ENCODE data around the gene MLLT6. TPM values are rescaled to one million over a fixed set of nuclear protein-coding genes. Genes with fewer than 3 reads are reported as not detected.

The MLLT6 gene
- total and polyA plus RNA-seq, 8 donors: 80.0 to 143 (median 116) TPM

DNA sequence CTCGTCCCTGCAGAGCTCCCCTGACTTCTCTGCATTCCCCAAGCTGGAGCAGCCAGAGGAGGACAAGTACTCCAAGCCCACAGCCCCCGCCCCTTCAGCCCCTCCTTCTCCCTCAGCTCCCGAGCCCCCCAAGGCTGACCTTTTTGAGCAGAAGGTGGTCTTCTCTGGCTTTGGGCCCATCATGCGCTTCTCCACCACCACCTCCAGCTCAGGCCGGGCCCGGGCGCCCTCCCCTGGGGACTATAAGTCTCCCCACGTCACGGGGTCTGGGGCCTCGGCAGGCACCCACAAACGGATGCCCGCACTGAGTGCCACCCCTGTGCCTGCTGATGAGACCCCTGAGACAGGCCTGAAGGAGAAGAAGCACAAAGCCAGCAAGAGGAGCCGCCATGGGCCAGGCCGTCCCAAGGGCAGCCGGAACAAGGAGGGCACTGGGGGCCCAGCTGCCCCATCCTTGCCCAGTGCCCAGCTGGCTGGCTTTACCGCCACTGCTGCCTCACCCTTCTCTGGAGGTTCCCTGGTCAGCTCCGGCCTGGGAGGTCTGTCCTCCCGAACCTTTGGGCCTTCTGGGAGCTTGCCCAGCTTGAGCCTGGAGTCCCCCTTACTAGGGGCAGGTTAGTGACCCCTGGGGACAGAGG, 11.4 kb downstream of the MLLT6 start:
- TF ChIP-seq, protein P1, sequence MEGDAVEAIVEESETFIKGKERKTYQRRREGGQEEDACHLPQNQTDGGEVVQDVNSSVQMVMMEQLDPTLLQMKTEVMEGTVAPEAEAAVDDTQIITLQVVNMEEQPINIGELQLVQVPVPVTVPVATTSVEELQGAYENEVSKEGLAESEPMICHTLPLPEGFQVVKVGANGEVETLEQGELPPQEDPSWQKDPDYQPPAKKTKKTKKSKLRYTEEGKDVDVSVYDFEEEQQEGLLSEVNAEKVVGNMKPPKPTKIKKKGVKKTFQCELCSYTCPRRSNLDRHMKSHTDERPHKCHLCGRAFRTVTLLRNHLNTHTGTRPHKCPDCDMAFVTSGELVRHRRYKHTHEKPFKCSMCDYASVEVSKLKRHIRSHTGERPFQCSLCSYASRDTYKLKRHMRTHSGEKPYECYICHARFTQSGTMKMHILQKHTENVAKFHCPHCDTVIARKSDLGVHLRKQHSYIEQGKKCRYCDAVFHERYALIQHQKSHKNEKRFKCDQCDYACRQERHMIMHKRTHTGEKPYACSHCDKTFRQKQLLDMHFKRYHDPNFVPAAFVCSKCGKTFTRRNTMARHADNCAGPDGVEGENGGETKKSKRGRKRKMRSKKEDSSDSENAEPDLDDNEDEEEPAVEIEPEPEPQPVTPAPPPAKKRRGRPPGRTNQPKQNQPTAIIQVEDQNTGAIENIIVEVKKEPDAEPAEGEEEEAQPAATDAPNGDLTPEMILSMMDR (IDR thresholded peaks at IDR 0.05): no peak
- DNase-seq (no peak), ATAC-seq (no peak)
- Histone ChIP-seq H3K27me3 (no peaks in the 10 kb centered on the region), H3K4me3 (no peak overlapping the region), H3K36me3 (peaks cover 0 to 100% of the 10 kb centered on the region in 2 donors), H3K4me1 (peaks cover 0 to 6% of the 10 kb centered on the region in 2 donors), H3K9me3 (no peaks in the 10 kb centered on the region), H3K27ac (no peak overlapping the region)
- intact Hi-C loops (cut with DNase I): no loop called here

DNA sequence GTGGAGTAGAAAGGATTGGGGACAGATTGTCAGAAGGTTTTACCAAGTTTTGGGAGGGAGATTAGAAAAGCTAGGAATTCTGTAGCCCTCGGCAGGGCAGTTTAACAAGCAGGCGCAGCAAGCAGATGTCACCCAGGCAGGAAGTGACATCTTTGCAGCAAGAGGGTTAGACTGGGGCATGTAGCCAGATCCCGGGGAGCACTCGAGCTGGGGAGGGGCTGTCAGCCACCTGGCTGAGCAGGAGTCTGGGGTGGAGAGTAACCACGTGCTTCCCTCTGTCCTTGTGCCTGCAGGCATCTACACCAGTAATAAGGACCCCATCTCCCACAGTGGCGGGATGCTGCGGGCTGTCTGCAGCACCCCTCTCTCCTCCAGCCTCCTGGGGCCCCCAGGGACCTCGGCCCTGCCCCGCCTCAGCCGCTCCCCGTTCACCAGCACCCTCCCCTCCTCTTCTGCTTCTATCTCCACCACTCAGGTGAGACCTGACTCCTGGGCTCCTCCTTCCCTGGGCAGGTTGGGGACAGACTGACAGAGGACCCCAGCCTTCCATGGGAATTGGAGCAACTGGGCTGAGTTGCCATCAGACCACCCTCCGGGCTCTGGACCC, 12.2 kb downstream of the MLLT6 start:
- DNase-seq (no peak), ATAC-seq (no peak)
- H3K36me3 ChIP-seq: peaks cover 0 to 100% of the 10 kb centered on the region in 2 donors
- H3K27ac ChIP-seq: no peak overlapping the region
- H3K4me1 ChIP-seq: peaks cover 0 to 6% of the 10 kb centered on the region in 2 donors
- H3K4me3 ChIP-seq: no peak overlapping the region
- intact Hi-C loops (cut with DNase I): no loop called here
- no peaks in the 10 kb centered on the region for H3K27me3 ChIP-seq
- no peaks in the 10 kb centered on the region for H3K9me3 ChIP-seq
- TF ChIP-seq, protein P1 (IDR thresholded peaks at IDR 0.05): no peak

- no peak overlapping the region for H3K4me3 ChIP-seq
- ATAC-seq: no peak
- TF ChIP-seq, protein P1 (IDR thresholded peaks at IDR 0.05): no peak
- intact Hi-C loops (cut with DNase I): no loop called here
- H3K9me3 ChIP-seq: no peaks in the 10 kb centered on the region
- no peak overlapping the region for H3K27ac ChIP-seq
- no peak for DNase-seq
- H3K27me3 ChIP-seq: no peaks in the 10 kb centered on the region
- no peaks in the 10 kb centered on the region for H3K4me1 ChIP-seq
- H3K36me3 ChIP-seq: peaks cover 0 to 100% of the 10 kb centered on the region in 2 donors
These were observed 14.3 kb downstream of the MLLT6 start for GRCh38 chr17:38719289-38719942.

DNA sequence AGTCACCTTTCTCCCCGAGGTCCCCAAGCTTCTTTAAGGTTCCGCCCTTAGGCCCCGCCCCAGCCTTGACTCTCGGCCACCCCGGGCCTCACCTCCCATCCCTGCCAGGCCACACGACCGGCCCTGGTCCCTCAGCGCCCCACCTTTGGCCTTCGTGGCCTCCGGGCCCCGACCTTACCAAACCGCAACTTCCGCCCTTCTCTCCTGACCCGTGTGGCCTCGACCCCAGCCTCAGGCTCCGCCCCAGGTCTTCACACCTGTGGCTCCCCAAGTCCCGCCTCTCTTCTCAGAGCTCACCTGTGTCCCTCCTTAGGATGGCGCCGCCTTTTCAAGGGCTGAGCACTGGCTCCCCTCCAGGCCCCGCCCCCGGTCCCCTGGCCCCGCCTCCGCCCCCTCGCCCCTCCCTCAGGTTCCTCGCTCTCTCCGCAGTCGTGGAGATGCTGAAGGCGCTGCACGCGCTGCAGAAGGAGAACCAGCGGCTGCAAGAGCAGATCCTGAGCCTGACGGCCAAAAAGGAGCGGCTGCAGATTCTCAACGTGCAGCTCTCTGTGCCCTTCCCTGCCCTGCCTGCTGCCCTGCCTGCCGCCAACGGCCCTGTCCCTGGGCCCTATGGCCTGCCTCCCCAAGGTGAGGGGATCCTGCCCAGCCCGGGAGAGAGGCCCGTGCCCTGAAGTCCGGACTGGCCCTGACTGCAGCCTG, 15.0 kb downstream of the MLLT6 start:
- Histone ChIP-seq H3K9me3 (no peaks in the 10 kb centered on the region), H3K36me3 (peaks cover 0 to 100% of the 10 kb centered on the region in 2 donors), H3K4me1 (peaks cover 0 to 4% of the 10 kb centered on the region in 2 donors), H3K27ac (no peak overlapping the region), H3K27me3 (no peaks in the 10 kb centered on the region), H3K4me3 (no peak overlapping the region)
- TF ChIP-seq, protein P1 (IDR thresholded peaks at IDR 0.05): no peak
- DNase-seq: no peak
- no peak for ATAC-seq
- intact Hi-C loops (cut with DNase I): no loop called here

- no peak for ATAC-seq
- Histone ChIP-seq H3K27ac (no peak overlapping the region), H3K9me3 (no peaks in the 10 kb centered on the region), H3K4me1 (peaks cover 0 to 4% of the 10 kb centered on the region in 2 donors), H3K36me3 (peaks cover 0 to 98% of the 10 kb centered on the region in 2 donors), H3K4me3 (no peak overlapping the region), H3K27me3 (no peaks in the 10 kb centered on the region)
- no peak for DNase-seq
- TF ChIP-seq, protein P1 (IDR thresholded peaks at IDR 0.05): no peak
- intact Hi-C loops (cut with DNase I): no loop called here
These were observed 15.9 kb downstream of the MLLT6 start for GRCh38 chr17:38720941-38721340.
